CD14-positive monocyte (primary cell): ENCODE data around the gene SH3RF3. TPM values are rescaled to one million over a fixed set of nuclear protein-coding genes. Genes with fewer than 3 reads are reported as not detected.

Experiments
- DNase-seq, 3 donors: peaks; one replicate each; pipeline ENCODE4 v3.0.0-alpha.2; 2011 to 2022
- H2AFZ ChIP-seq: 2 replicates; pipeline ENCODE4 v1.6.0; 2012; ENCODE audit warnings: mild to moderate bottlenecking, low read depth, low read length, inconsistent platforms; ENCODE audit not compliant: insufficient read depth, poor library complexity, severe bottlenecking
- H3K27ac ChIP-seq, 2 donors: 1 replicate in 1 of 2; 2 replicates in 1 of 2; pipeline ENCODE4 v1.5.1; 2012 to 2013; ENCODE audit warnings: low read length in 2 of 2, control low read depth in 1 of 2, inconsistent platforms in 1 of 2, low read depth in 1 of 2, mild to moderate bottlenecking in 1 of 2
- H3K27me3 ChIP-seq, 2 donors: one replicate each; pipeline versions ENCODE4 v1.6.0 to v1.6.1; 2011 to 2013; ENCODE audit warnings: low read length in 2 of 2; ENCODE audit not compliant: control insufficient read depth in 2 of 2, insufficient read depth in 2 of 2
- H3K36me3 ChIP-seq, 2 donors: replicated peaks in 1 of 2; 1 replicate in 1 of 2; 2 replicates in 1 of 2; pipeline versions ENCODE4 v1.5.1 to v1.6.1; 2012 to 2013; ENCODE audit warnings: low read length in 2 of 2, control low read depth in 1 of 2, inconsistent platforms in 1 of 2, mild to moderate bottlenecking in 1 of 2; ENCODE audit not compliant: insufficient read depth in 2 of 2, control insufficient read depth in 1 of 2
- H3K4me1 ChIP-seq, 2 donors: 1 replicate in 1 of 2; 2 replicates in 1 of 2; pipeline versions ENCODE4 v1.5.1 to v1.6.1; 2012 to 2013; ENCODE audit warnings: low read length in 2 of 2, control low read depth in 1 of 2, inconsistent platforms in 1 of 2, mild to moderate bottlenecking in 1 of 2, moderate library complexity in 1 of 2; ENCODE audit not compliant: insufficient read depth in 2 of 2, control insufficient read depth in 1 of 2
- H3K4me2 ChIP-seq: replicated peaks from 2 replicates; pipeline ENCODE3; 2012; ENCODE audit warnings: low read length, moderate library complexity, mild to moderate bottlenecking; ENCODE audit not compliant: poor library complexity, severe bottlenecking; ENCODE audit errors: extremely low read depth
- H3K4me3 ChIP-seq, 3 experiments: fragments of 200-600 bp in 1 of 3; sonication (generic) in 1 of 3; replicated peaks in 1 of 3; 1 replicate in 2 of 3; 2 replicates in 1 of 3; pipeline ENCODE4 v1.5.1; 2011 to 2013; ENCODE audit warnings: low read length in 3 of 3, mild to moderate bottlenecking in 3 of 3, control low read depth in 2 of 3, low read depth in 2 of 3, inconsistent platforms in 1 of 3, moderate library complexity in 1 of 3
- H3K79me2 ChIP-seq: 2 replicates; pipeline ENCODE4 v1.6.0; 2012; ENCODE audit warnings: mild to moderate bottlenecking, control low read depth, inconsistent platforms, low read length, moderate library complexity; ENCODE audit not compliant: insufficient read depth
- H3K9ac ChIP-seq: 2 replicates; pipeline ENCODE4 v1.6.0; 2017; ENCODE audit warnings: low read length, mild to moderate bottlenecking; ENCODE audit not compliant: insufficient read depth, poor library complexity, severe bottlenecking
- H3K9me3 ChIP-seq, 2 donors: replicated peaks in 1 of 2; 1 replicate in 1 of 2; 2 replicates in 1 of 2; pipeline versions ENCODE4 v1.5.1 to v1.6.1; 2012 to 2013; ENCODE audit warnings: low read length in 2 of 2, control low read depth in 1 of 2; ENCODE audit not compliant: control insufficient read depth in 1 of 2, insufficient read depth in 1 of 2
- H4K20me1 ChIP-seq: 2 replicates; pipeline ENCODE4 v1.6.0; 2012; ENCODE audit warnings: mild to moderate bottlenecking, low read length, control low read depth, moderate library complexity; ENCODE audit not compliant: insufficient read depth
- H3K27ac Mint-ChIP-seq, 7 donors: one replicate each; pipeline ENCODE4 v1.8.0; 2020; ENCODE audit warnings: mild to moderate bottlenecking in 7 of 7, mixed read lengths in 7 of 7, moderate library complexity in 6 of 7, inconsistent platforms in 2 of 7
- H3K27me3 Mint-ChIP-seq, 3 donors: one replicate each; pipeline ENCODE4 v1.8.0; 2021 to 2022; ENCODE audit warnings: low read depth in 3 of 3, mild to moderate bottlenecking in 3 of 3, mixed read lengths in 3 of 3, moderate library complexity in 3 of 3, inconsistent platforms in 1 of 3
- H3K36me3 Mint-ChIP-seq, 2 donors: one replicate each; pipeline ENCODE4 v1.8.0; 2020; ENCODE audit warnings: mixed read lengths in 2 of 2, inconsistent platforms in 1 of 2, mild to moderate bottlenecking in 1 of 2
- H3K4me1 Mint-ChIP-seq: one replicate; pipeline ENCODE4 v1.8.0; 2020; ENCODE audit warnings: mild to moderate bottlenecking, mixed read lengths
- H3K4me3 Mint-ChIP-seq, 2 donors: one replicate each; pipeline ENCODE4 v1.8.0; 2020; ENCODE audit warnings: mild to moderate bottlenecking in 2 of 2, mixed read lengths in 2 of 2, moderate library complexity in 1 of 2
- H3K9me3 Mint-ChIP-seq, 7 donors: one replicate each; pipeline ENCODE4 v1.8.0; 2020 to 2022; ENCODE audit warnings: mixed read lengths in 7 of 7, mild to moderate bottlenecking in 6 of 7, moderate library complexity in 6 of 7, inconsistent platforms in 2 of 7
- WGBS: methylation state at CpG from one replicate; pipeline ENCODE4 v1.1.5; 2013; ENCODE audit warnings: missing lambda C conversion rate; ENCODE audit not compliant: insufficient coverage; 5-methylcytosine and 5-hydroxymethylcytosine counted together
- intact Hi-C, 2 donors: fragments of 100-400 bp; cut with micrococcal nuclease; formaldehyde crosslinking; loops; one replicate each; pipeline versions ENCODE4 v1.15.0 to v1.15.1; 2023
- polyA plus RNA-seq, 3 donors: library from polyadenylated mRNA; depleted of rRNA in 1 of 3; unstranded in 2 of 3; stranded (reverse) in 1 of 3; fragments of 300-500 nt in 2 of 3; fragments of >200 nt in 1 of 3; fragmentation: Illumina TruSeq in 2 of 3; gene quantifications; 1 replicate in 2 of 3; 2 replicates in 1 of 3; pipeline ENCODE4 v1.2.3, GENCODE V29; 2012 to 2021
- TF ChIP-seq, protein P1 (sequence below): fragments of 200-600 bp; IDR thresholded peaks from one replicate; pipeline ENCODE4 v1.8.0; 2022; ENCODE audit warnings: antibody characterized with exemption, mild to moderate bottlenecking

The SH3RF3 gene
- polyA plus RNA-seq, 3 donors = 0.25 to 0.75 (median 0.34) TPM

DNA sequence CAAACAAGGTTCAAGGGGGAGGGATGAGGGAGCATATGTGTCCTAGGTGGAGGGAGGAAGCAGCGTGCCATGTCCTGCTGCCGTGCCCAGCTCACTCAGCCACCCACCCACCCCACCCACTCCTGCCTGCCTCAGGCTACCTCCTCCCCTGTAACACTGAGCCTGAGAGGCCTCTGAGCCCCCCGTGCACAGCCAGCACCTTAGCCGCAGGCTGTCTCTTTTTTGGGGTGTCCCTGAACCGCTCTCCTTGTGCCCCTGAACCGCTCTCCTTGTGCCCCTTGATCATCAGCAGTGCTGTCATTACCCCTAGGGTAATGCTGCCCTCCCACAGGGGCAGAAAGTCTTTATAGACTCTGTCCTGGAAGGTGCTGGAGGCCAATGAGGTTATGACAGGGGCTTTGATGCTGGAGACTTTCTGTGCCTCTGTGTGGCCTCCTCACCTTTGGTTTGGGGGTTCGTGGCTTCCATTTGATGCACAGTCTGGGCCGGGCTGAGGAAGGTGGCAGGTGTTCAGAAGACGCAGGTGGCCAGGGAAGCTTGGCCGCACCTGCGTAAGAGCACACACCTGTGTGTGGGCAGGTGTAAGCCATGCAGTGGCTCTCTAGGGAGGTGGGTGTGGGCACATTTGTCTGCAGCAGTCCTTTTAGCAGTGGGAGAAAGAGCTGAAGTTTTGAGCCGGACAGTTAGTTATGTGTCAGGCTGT is 344.8 kb downstream of the SH3RF3 start:
- no peak overlapping the region for H3K27ac Mint-ChIP-seq
- H3K4me2 ChIP-seq = no peak overlapping the region

DNA sequence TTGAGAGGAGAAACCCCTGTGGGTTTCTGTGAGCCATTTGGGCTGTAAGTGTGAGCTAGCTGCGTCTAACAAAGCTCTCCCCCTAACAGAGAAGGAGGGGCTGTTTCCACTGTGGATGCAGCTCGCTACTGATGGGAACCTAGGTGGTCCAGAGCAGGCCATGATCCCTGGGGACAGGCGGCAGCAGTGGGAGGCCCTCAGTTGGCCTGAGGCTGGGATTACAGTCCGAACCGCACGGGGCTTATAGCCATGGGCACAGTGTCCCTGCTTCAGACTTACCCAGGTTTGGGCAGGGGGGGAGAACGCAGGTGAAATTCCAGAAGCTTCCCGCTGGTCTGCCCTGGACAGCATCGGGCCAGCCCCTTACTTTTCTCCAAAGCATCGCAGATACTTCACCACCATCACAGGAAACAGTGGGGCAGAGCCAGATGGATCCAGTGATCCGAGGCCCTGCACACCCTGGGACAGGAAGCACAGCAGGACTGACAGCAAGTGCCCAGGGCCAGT is 345.4 kb downstream of the SH3RF3 start:
- H2AFZ ChIP-seq = no peak overlapping the region
- Mint-ChIP-seq H3K27me3 (peaks cover 2 to 5% (median 2%) of the 10 kb centered on the region in 3 donors), H3K27ac (no peak overlapping the region), H3K4me1 (peaks cover 4% of the 10 kb centered on the region), H3K4me3 (no peak overlapping the region), H3K9me3 (peaks cover 2 to 14% (median 11%) of the 10 kb centered on the region in 7 donors), H3K36me3 (no peaks in the 10 kb centered on the region)
- H3K9me3 ChIP-seq = peaks cover 3 to 11% of the 10 kb centered on the region in 2 donors
- no peaks in the 10 kb centered on the region for H4K20me1 ChIP-seq
- no peaks in the 10 kb centered on the region for H3K36me3 ChIP-seq
- 81% methylated on average over 7 of the region's 11 CpGs for WGBS
- intact Hi-C loops = no loop called here
- H3K27ac ChIP-seq = no peak overlapping the region
- H3K4me2 ChIP-seq = no peak overlapping the region
- DNase-seq = no peak
- H3K27me3 ChIP-seq = no peaks in the 10 kb centered on the region
- H3K4me1 ChIP-seq = no peaks in the 10 kb centered on the region
- H3K4me3 ChIP-seq = no peak overlapping the region
- no peak overlapping the region for H3K9ac ChIP-seq
- TF ChIP-seq, protein P1, sequence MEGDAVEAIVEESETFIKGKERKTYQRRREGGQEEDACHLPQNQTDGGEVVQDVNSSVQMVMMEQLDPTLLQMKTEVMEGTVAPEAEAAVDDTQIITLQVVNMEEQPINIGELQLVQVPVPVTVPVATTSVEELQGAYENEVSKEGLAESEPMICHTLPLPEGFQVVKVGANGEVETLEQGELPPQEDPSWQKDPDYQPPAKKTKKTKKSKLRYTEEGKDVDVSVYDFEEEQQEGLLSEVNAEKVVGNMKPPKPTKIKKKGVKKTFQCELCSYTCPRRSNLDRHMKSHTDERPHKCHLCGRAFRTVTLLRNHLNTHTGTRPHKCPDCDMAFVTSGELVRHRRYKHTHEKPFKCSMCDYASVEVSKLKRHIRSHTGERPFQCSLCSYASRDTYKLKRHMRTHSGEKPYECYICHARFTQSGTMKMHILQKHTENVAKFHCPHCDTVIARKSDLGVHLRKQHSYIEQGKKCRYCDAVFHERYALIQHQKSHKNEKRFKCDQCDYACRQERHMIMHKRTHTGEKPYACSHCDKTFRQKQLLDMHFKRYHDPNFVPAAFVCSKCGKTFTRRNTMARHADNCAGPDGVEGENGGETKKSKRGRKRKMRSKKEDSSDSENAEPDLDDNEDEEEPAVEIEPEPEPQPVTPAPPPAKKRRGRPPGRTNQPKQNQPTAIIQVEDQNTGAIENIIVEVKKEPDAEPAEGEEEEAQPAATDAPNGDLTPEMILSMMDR = no peak
- H3K79me2 ChIP-seq = no peaks in the 10 kb centered on the region

More for the DNA sequence above, 344.8 kb downstream of the SH3RF3 start:
- 89% methylated on average over 10 of the region's 12 CpGs for WGBS
- TF ChIP-seq, protein P1 = no peak
- H3K36me3 Mint-ChIP-seq = no peaks in the 10 kb centered on the region
- no peaks in the 10 kb centered on the region for H3K79me2 ChIP-seq
- no peaks in the 10 kb centered on the region for H3K4me1 ChIP-seq
- peaks cover 2 to 5% (median 2%) of the 10 kb centered on the region in 3 donors for H3K27me3 Mint-ChIP-seq
- no peaks in the 10 kb centered on the region for H4K20me1 ChIP-seq
- no peak overlapping the region for H3K9ac ChIP-seq
- intact Hi-C loops = no loop called here
- H3K36me3 ChIP-seq = no peaks in the 10 kb centered on the region
- peaks cover 3 to 11% of the 10 kb centered on the region in 2 donors for H3K9me3 ChIP-seq
- no peak overlapping the region for H3K4me3 ChIP-seq
- H3K27me3 ChIP-seq = no peaks in the 10 kb centered on the region
- DNase-seq = no peak
- no peak overlapping the region for H2AFZ ChIP-seq
- H3K4me3 Mint-ChIP-seq = no peak overlapping the region
- H3K27ac ChIP-seq = no peak overlapping the region
- peaks cover 4% of the 10 kb centered on the region for H3K4me1 Mint-ChIP-seq
- H3K9me3 Mint-ChIP-seq = peaks cover 2 to 14% (median 11%) of the 10 kb centered on the region in 7 donors
